GM19467 (cell line): ENCODE results near the gene POM121L2.

Experiments
- ATAC-seq: cut with Tn5 transposase; IDR thresholded peaks from one replicate; pipeline ENCODE4 v1.9.1; 2021; ENCODE audit warnings: mild to moderate bottlenecking, moderate library complexity; ENCODE audit not compliant: unreplicated experiment

POM121L2 gene

DNA sequence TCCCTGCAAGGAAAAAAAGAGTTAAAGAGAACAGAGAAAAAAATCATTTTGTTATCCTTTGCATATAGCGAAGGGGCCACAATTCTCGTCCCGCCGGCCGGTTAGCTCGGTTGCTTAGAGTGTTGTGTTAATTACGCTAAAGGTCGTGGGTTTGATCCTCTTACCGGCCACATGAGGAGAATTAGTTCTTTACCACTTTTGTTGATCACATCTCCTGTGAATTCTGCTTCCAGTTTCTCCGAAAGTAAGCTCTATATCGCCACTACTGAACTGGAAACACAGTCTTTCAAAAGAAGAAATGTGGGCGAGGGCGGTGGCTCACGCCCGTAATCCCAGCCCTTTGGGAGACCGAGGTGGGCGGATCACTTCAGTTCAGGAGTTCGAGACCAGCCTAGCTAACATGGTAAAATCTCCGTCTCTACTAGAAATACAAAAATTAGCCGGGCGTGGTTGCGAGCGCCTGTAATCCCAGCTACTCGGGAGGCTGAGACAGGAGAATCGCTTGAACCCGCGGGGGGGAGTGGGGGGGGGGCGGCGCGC lies 51.2 kb downstream of the POM121L2 start:
- no peak for ATAC-seq

GRCh38 chr6:27260369-27260768 lies 51.7 kb downstream of the POM121L2 start:
- no peak for ATAC-seq
